H1 (cell line): ENCODE data around the gene UBE2M. TPM values are rescaled to one million over a fixed set of nuclear protein-coding genes. Genes with fewer than 3 reads are reported as not detected.

Experiments
- CTCF ChIA-PET: fragments of 300-600 bp; sonication (Branson Sonifier 250); formaldehyde crosslinking; loops from one replicate; lab custom pipeline; 2021; ENCODE audit not compliant: partially characterized antibody; lab: Charles Lee
- POLR2A ChIA-PET: fragments of 300-600 bp; sonication (Branson Sonifier 250); formaldehyde crosslinking; loops from one replicate; lab custom pipeline; 2021; ENCODE audit warnings: inconsistent platforms; ENCODE audit not compliant: partially characterized antibody; lab: Charles Lee
- DNase-seq, 2 experiments: peaks; one replicate each; pipeline versions ENCODE4 v3.0.0 to v3.0.0-alpha.2; 2010 to 2022; ENCODE audit warnings: low spot score in 2 of 2, low read depth in 1 of 2, mixed read lengths in 1 of 2
- FAIRE-seq: peaks from 2 replicates; lab custom pipeline; 2011; peaks lifted over from hg19 to GRCh38; lab: Jason Lieb, UNC
- H2AFZ ChIP-seq: 2 replicates; pipeline ENCODE4 v1.8.1; 2012; ENCODE audit warnings: low read length, inconsistent platforms
- H2AK5ac ChIP-seq: 2 replicates; pipeline ENCODE4 v1.6.1; 2013; ENCODE audit warnings: low read depth, low read length
- H2BK120ac ChIP-seq: replicated peaks from 2 replicates; pipeline ENCODE3; 2013; ENCODE audit warnings: low read depth, low read length, inconsistent platforms
- H2BK12ac ChIP-seq: 2 replicates; pipeline ENCODE4 v1.6.1; 2013; ENCODE audit warnings: low read depth, low read length
- H2BK15ac ChIP-seq: 2 replicates; pipeline ENCODE4 v1.6.1; 2013; ENCODE audit warnings: low read length
- H2BK20ac ChIP-seq: 2 replicates; pipeline ENCODE4 v1.6.1; 2013; ENCODE audit warnings: low read length
- H2BK5ac ChIP-seq: 2 replicates; pipeline ENCODE4 v1.6.1; 2013; ENCODE audit warnings: low read depth, low read length
- H3K14ac ChIP-seq: 2 replicates; pipeline ENCODE4 v1.6.1; 2013; ENCODE audit warnings: inconsistent platforms; ENCODE audit not compliant: insufficient read length
- H3K18ac ChIP-seq: 2 replicates; pipeline ENCODE4 v1.6.1; 2013; ENCODE audit warnings: low read length; ENCODE audit errors: extremely low read depth
- H3K23ac ChIP-seq: 2 replicates; pipeline ENCODE4 v1.6.1; 2013; ENCODE audit warnings: inconsistent platforms; ENCODE audit not compliant: insufficient read length
- H3K23me2 ChIP-seq: 2 replicates; pipeline ENCODE4 v1.6.1; 2013; ENCODE audit warnings: low read depth, low read length
- H3K27ac ChIP-seq: 2 replicates; pipeline ENCODE4 v1.6.1; 2011; ENCODE audit warnings: low read depth, low read length, inconsistent platforms
- H3K27me3 ChIP-seq, 4 experiments: replicated peaks in 1 of 4; 1 replicate in 1 of 4; 2 replicates in 3 of 4; pipeline versions ENCODE4 v1.6.1 to v1.8.1; 2011 to 2013; ENCODE audit warnings: low read length in 3 of 4, mild to moderate bottlenecking in 3 of 4, inconsistent platforms in 2 of 4, mixed read lengths in 2 of 4, moderate library complexity in 1 of 4; ENCODE audit not compliant: control insufficient read depth in 3 of 4, insufficient read depth in 3 of 4; ENCODE audit errors: extremely low read depth in 1 of 4
- H3K36me3 ChIP-seq, 4 experiments: 2 replicates each; pipeline versions ENCODE4 v1.6.1 to v1.8.1; 2011 to 2013; ENCODE audit warnings: mild to moderate bottlenecking in 4 of 4, low read length in 3 of 4, moderate library complexity in 2 of 4, control low read depth in 1 of 4, inconsistent platforms in 1 of 4; ENCODE audit not compliant: insufficient read depth in 4 of 4, control insufficient read depth in 2 of 4
- H3K4ac ChIP-seq: replicated peaks from 2 replicates; pipeline ENCODE3; 2013; ENCODE audit warnings: low read length, low read depth, mixed read lengths, inconsistent platforms; ENCODE audit not compliant: insufficient read length
- H3K4me1 ChIP-seq, 4 experiments: replicated peaks in 1 of 4; 1 replicate in 1 of 4; 2 replicates in 3 of 4; pipeline versions ENCODE4 v1.6.1 to v1.8.1; 2011 to 2013; ENCODE audit warnings: low read length in 3 of 4, inconsistent platforms in 2 of 4, mixed read lengths in 1 of 4; ENCODE audit not compliant: insufficient read depth in 4 of 4, control insufficient read depth in 3 of 4
- H3K4me2 ChIP-seq, 2 experiments: 2 replicates each; pipeline versions ENCODE4 v1.6.1 to v1.8.1; 2011 to 2013; ENCODE audit warnings: low read depth in 2 of 2, low read length in 2 of 2, control low read depth in 1 of 2, inconsistent platforms in 1 of 2, mild to moderate bottlenecking in 1 of 2; ENCODE audit not compliant: insufficient read depth in 1 of 2
- H3K4me3 ChIP-seq, 4 experiments: fragments of 200-600, 300-600 bp in 1 of 4; sonication (generic), shearing (Covaris generic), sonication (Bioruptor Twin) in 1 of 4; 2 replicates each; pipeline versions ENCODE4 v1.5.1 to v1.8.1; 2011 to 2016; ENCODE audit warnings: low read length in 4 of 4, low read depth in 3 of 4, control low read depth in 2 of 4, inconsistent platforms in 2 of 4, mild to moderate bottlenecking in 2 of 4, mixed read lengths in 1 of 4, moderate library complexity in 1 of 4; ENCODE audit not compliant: insufficient read depth in 2 of 4; ENCODE audit errors: extremely low read depth in 1 of 4
- H3K56ac ChIP-seq: replicated peaks from 2 replicates; pipeline ENCODE3; 2013; ENCODE audit warnings: low read depth, mild to moderate bottlenecking, mixed read lengths, low read length, inconsistent platforms; ENCODE audit not compliant: insufficient read length
- H3K79me1 ChIP-seq: 2 replicates; pipeline ENCODE4 v1.6.1; 2013; ENCODE audit warnings: low read depth, low read length, control low read depth
- H3K79me2 ChIP-seq, 2 experiments: 2 replicates each; pipeline versions ENCODE4 v1.6.1 to v1.8.1; 2012 to 2013; ENCODE audit warnings: low read length in 2 of 2, mild to moderate bottlenecking in 2 of 2, inconsistent platforms in 1 of 2; ENCODE audit not compliant: insufficient read depth in 2 of 2, control insufficient read depth in 1 of 2
- H3K9ac ChIP-seq, 4 experiments: replicated peaks in 1 of 4; 1 replicate in 1 of 4; 2 replicates in 3 of 4; pipeline versions ENCODE4 v1.6.1 to v1.8.1; 2011 to 2013; ENCODE audit warnings: low read depth in 3 of 4, low read length in 3 of 4, control low read depth in 2 of 4, mild to moderate bottlenecking in 2 of 4, moderate library complexity in 2 of 4, inconsistent platforms in 1 of 4; ENCODE audit errors: extremely low read depth in 1 of 4
- H3K9me3 ChIP-seq, 2 experiments: 2 replicates each; pipeline versions ENCODE4 v1.6.1 to v1.8.1; 2012 to 2013; ENCODE audit warnings: mild to moderate bottlenecking in 2 of 2, moderate library complexity in 2 of 2, control low read depth in 1 of 2, inconsistent platforms in 1 of 2, low read depth in 1 of 2, low read length in 1 of 2, mixed read lengths in 1 of 2; ENCODE audit not compliant: insufficient read depth in 2 of 2
- H4K20me1 ChIP-seq, 2 experiments: replicated peaks in 1 of 2; 2 replicates each; pipeline versions ENCODE3 to v1.8.1; 2011 to 2013; ENCODE audit warnings: inconsistent platforms in 2 of 2, low read length in 2 of 2, mild to moderate bottlenecking in 1 of 2; ENCODE audit not compliant: insufficient read depth in 2 of 2, control insufficient read depth in 1 of 2
- H4K5ac ChIP-seq: 2 replicates; pipeline ENCODE4 v1.6.1; 2013; ENCODE audit warnings: low read length, low read depth, mixed read lengths, inconsistent platforms; ENCODE audit not compliant: insufficient read length
- H4K8ac ChIP-seq: 2 replicates; pipeline ENCODE4 v1.8.0; 2013; ENCODE audit warnings: mild to moderate bottlenecking, moderate library complexity, low read length, inconsistent platforms; ENCODE audit not compliant: insufficient read depth; ENCODE audit errors: extremely low read depth
- H4K91ac ChIP-seq: replicated peaks from 2 replicates; pipeline ENCODE3; 2013; ENCODE audit warnings: low read length, mixed read lengths, inconsistent platforms; ENCODE audit not compliant: insufficient read length
- BCL11A ChIP-seq, 2 experiments: IDR thresholded peaks; one replicate each; pipeline ENCODE4 v1.6.1; 2011; ENCODE audit warnings: low read depth in 2 of 2, low read length in 2 of 2, mild to moderate bottlenecking in 2 of 2
- CEBPB ChIP-seq: IDR thresholded peaks from 2 replicates; pipeline ENCODE4 v1.6.1; 2012; ENCODE audit warnings: low read depth, low read length
- PHF8 ChIP-seq: fragments of 200-600 bp; sonication (generic); conservative IDR thresholded peaks from 2 replicates; pipeline ENCODE4 v1.7.1; 2012; ENCODE audit warnings: low read depth, mild to moderate bottlenecking, inconsistent platforms, low read length, moderate library complexity
- RNF2 ChIP-seq: fragments of 200-900, 300-1000 bp; sonication (generic); IDR thresholded peaks from 2 replicates; pipeline ENCODE4 v1.7.1; 2016; ENCODE audit warnings: borderline replicate concordance, low read depth, mild to moderate bottlenecking, antibody characterized with exemption, low read length; ENCODE audit not compliant: poor library complexity, severe bottlenecking; ENCODE audit errors: missing control alignments
- RXRA ChIP-seq: IDR thresholded peaks from 2 replicates; pipeline ENCODE4 v1.6.1; 2011; ENCODE audit warnings: low read depth, mild to moderate bottlenecking, low read length, moderate library complexity; ENCODE audit not compliant: insufficient read depth
- SAP30 ChIP-seq: fragments of 300-600 bp; sonication (generic); IDR thresholded peaks from 2 replicates; pipeline ENCODE4 v1.7.1; 2012; ENCODE audit warnings: low read length, moderate library complexity, mild to moderate bottlenecking, inconsistent platforms; ENCODE audit not compliant: insufficient read depth, insufficient replicate concordance
- SIRT6 ChIP-seq: IDR thresholded peaks from one replicate; pipeline ENCODE4 v1.7.1; 2012; ENCODE audit warnings: low read length, inconsistent platforms
- SIX5 ChIP-seq: IDR thresholded peaks from 2 replicates; pipeline ENCODE4 v1.6.1; 2011; ENCODE audit warnings: mild to moderate bottlenecking, low read depth, low read length
- SP2 ChIP-seq: IDR thresholded peaks from 2 replicates; pipeline ENCODE4 v1.6.1; 2012; ENCODE audit warnings: mild to moderate bottlenecking, low read length, inconsistent platforms
- SUZ12 ChIP-seq: fragments of 200-600 bp; sonication (generic); IDR thresholded peaks from 2 replicates; pipeline ENCODE4 v1.6.1; 2012; ENCODE audit warnings: mild to moderate bottlenecking, inconsistent platforms, low read length, moderate library complexity, mixed read lengths
- TEAD4 ChIP-seq: IDR thresholded peaks from 2 replicates; pipeline ENCODE4 v1.6.1; 2012; ENCODE audit warnings: low read depth, low read length, inconsistent platforms, mixed read lengths
- WGBS, 2 experiments: shearing (Covaris generic) in 1 of 2; methylation state at CpG; one replicate each; pipeline versions ENCODE4 v1.1.6 to v1.1.7; 2013 to 2015; ENCODE audit warnings: low lambda C conversion rate in 2 of 2, mixed read lengths in 2 of 2, inconsistent platforms in 1 of 2, low coverage in 1 of 2, missing lambda C conversion rate in 1 of 2; ENCODE audit not compliant: insufficient replicate concordance in 2 of 2, insufficient coverage in 1 of 2, insufficient read length in 1 of 2; ENCODE audit errors: extremely low coverage in 1 of 2, missing lambda C conversion rate in 1 of 2; 5-methylcytosine and 5-hydroxymethylcytosine counted together
- polyA plus RNA-seq, 7 experiments: library from polyadenylated mRNA; depleted of rRNA in 3 of 7; stranded (reverse) in 5 of 7; unstranded in 2 of 7; fragments of >200 nt in 5 of 7; fragments of 200-250 nt in 2 of 7; gene quantifications; 1 replicate in 5 of 7; 2 replicates in 1 of 7; 4 replicates in 1 of 7; pipeline versions ENCODE4 v1.2.1 to v1.2.3, GENCODE V29; 2011 to 2013; ENCODE audit warnings: missing spikeins in 2 of 7, mixed read lengths in 2 of 7
- total RNA-seq: library from RNA; stranded (reverse); fragmentation: NEBNext Ultra II Directional; extraction: Animal tissue kit (Norgen Biotek cat#: 25700); gene quantifications from 2 replicates; pipeline ENCODE4 v1.2.1, GENCODE V29; 2021

The UBE2M gene
- total and polyA plus RNA-seq, 2 of the 8 experiments (the other 6 are each of a cell fraction or from before 2014, with no cell fraction given) = 93.8 to 114 TPM

DNA sequence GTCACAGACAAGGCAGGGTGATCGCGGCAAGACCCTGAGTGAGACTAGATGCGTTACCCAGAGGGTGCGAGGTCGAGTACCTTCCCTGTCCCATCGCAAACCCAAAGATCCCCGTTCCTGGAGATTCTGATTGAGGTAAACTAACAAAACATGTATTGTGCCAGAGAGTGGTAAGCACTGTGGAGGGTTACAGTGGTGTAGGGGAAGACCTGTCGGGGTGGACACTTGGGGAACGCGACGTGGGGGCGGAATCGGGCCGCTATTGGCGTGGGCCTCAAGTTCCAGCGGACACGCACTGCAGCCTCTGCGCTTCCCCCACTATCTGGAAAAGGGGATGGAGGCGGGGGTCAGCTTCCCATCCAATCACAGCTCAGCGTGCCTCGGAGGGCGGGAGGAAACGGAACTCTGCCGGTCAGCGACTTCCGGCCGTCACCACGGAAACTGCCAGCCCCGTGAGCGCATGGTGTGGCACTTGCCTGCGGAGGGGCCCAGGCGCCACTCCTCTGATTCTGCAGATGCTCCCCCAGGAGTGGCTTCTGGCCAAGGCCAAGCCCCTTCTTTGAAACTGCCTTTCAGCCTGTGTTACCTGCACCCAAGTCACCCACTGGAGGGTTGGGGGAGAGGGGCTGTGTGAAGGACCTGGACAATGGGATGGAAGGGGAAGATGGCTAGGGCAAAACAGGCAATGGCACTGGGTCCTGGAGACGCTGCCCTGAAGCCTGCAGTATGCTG, 1.0 kb upstream of the UBE2M start:
- peak overlapping the region; percentile 95 for H2BK12ac ChIP-seq
- H3K4me1 ChIP-seq = peaks cover 0 to 41% (median 17%) of the 10 kb centered on the region in 4 experiments; a peak in 6 of 7 replicates
- peak overlapping the region; percentile 98 for H4K8ac ChIP-seq
- peak overlapping the region; percentile 76 for H2BK120ac ChIP-seq
- CTCF ChIA-PET = interaction anchor here (1.0 to 7.3 kb wide), 4 partner anchors 16 to 40 kb away, joined by 3 to 35 read pairs (median 6); partner anchors contain the start of gene ZBTB45
- 0 out of 2 replicates have a peak overlapping the region, but pooled peaks have one; percentile 48 for H2BK20ac ChIP-seq
- 1% methylated on average over 32 of the region's 33 CpGs; no CpG with 5 or more reads in 1 of the 2 experiments for WGBS, 2 experiments
- DNase-seq (peak in 1 of 2 experiments; percentile 90), FAIRE-seq (no peak)
- H2AFZ ChIP-seq = no peak overlapping the region
- peak overlapping the region; percentile 81 for H3K56ac ChIP-seq
- H3K27me3 ChIP-seq = peaks cover 0 to 16% (median 6%) of the 10 kb centered on the region in 4 experiments; a peak in 4 of 7 replicates
- H2BK15ac ChIP-seq = peak overlapping the region; percentile 97
- H3K9ac ChIP-seq = peak overlapping the region; percentile 88 to 99 (median 98)
- no peaks in the 10 kb centered on the region for H3K9me3 ChIP-seq
- peaks cover 29% of the 10 kb centered on the region for H3K23me2 ChIP-seq
- no peaks in the 10 kb centered on the region; the same call in 1 of the 2 replicates for H3K79me1 ChIP-seq
- peak overlapping the region; percentile 94 for H3K27ac ChIP-seq
- peaks cover 7 to 19% of the 10 kb centered on the region in 2 experiments for H3K79me2 ChIP-seq
- peaks cover 6 to 15% (median 10%) of the 10 kb centered on the region in 4 experiments for H3K36me3 ChIP-seq
- peak overlapping the region; percentile 100 for H2BK5ac ChIP-seq
- H3K4ac ChIP-seq = peak overlapping the region; percentile 95
- peaks cover 0 to 7% of the 10 kb centered on the region in 2 experiments for H4K20me1 ChIP-seq
- H4K91ac ChIP-seq = peak overlapping the region; percentile 94
- POLR2A ChIA-PET = interaction anchor here (1.0 to 17.2 kb wide), 11 partner anchors 10 to 167 kb away, joined by 3 to 434 read pairs (median 10); partner anchors contain the start of genes CHMP2A, MZF1, RNF225 and SLC27A5
- H3K23ac ChIP-seq = no peak overlapping the region
- H3K18ac ChIP-seq = peak overlapping the region; percentile 98
- H2AK5ac ChIP-seq = peak overlapping the region; percentile 84
- peak overlapping the region; percentile 78 to 96 for H3K4me2 ChIP-seq
- H4K5ac ChIP-seq = peak overlapping the region; percentile 92
- H3K4me3 ChIP-seq = peak overlapping the region; percentile 76 to 97 (median 86)
- no peak overlapping the region for H3K14ac ChIP-seq
- TF ChIP-seq BCL11A (IDR thresholded peaks at IDR 0.05; ENCODE audit: low read depth in 2 of 2, low read length in 2 of 2) = no peak
- TF ChIP-seq SIX5 = no peak
- no peak for TF ChIP-seq RNF2
- no peak for TF ChIP-seq SIRT6
- no peak for TF ChIP-seq CEBPB
- no peak for TF ChIP-seq SUZ12
- peak; percentile 65 for TF ChIP-seq SAP30
- TF ChIP-seq TEAD4 = no peak
- peak; percentile 73 for TF ChIP-seq PHF8
- no peak for TF ChIP-seq RXRA
- TF ChIP-seq SP2 = no peak
